NT2/D1 (cell line): Measurements from ENCODE around the gene PLXNA2.

Source experiments
- DNase-seq: peaks from one replicate; pipeline ENCODE4 v3.0.0-alpha.2; 2011; ENCODE audit warnings: low read depth, low spot score
- H3K27me3 ChIP-seq: 2 replicates; pipeline ENCODE4 v1.6.0; 2011; ENCODE audit warnings: mild to moderate bottlenecking; ENCODE audit not compliant: insufficient read length, insufficient read depth
- H3K36me3 ChIP-seq: 2 replicates; pipeline ENCODE4 v1.6.1; 2011; ENCODE audit warnings: mild to moderate bottlenecking, low read length, mixed read lengths; ENCODE audit not compliant: insufficient read depth, insufficient read length
- H3K4me1 ChIP-seq: 2 replicates; pipeline ENCODE4 v1.5.1; 2011; ENCODE audit not compliant: insufficient read depth, insufficient read length
- H3K4me3 ChIP-seq: 2 replicates; pipeline ENCODE4 v1.5.1; 2011; ENCODE audit warnings: low read depth; ENCODE audit not compliant: insufficient read length
- H3K9ac ChIP-seq: 2 replicates; pipeline ENCODE4 v1.6.0; 2011; ENCODE audit warnings: low read depth; ENCODE audit not compliant: insufficient read length
- H3K9me3 ChIP-seq: 2 replicates; pipeline ENCODE4 v1.5.1; 2011; ENCODE audit warnings: mild to moderate bottlenecking, low read length; ENCODE audit not compliant: insufficient read depth
- SUZ12 ChIP-seq: IDR thresholded peaks from 2 replicates; pipeline ENCODE4 v1.6.1; 2011; ENCODE audit not compliant: insufficient read length, insufficient read depth; ENCODE audit errors: extremely low read depth
- YY1 ChIP-seq: IDR thresholded peaks from 2 replicates; pipeline ENCODE4 v1.6.1; 2011; ENCODE audit not compliant: insufficient read length, insufficient read depth
- ZNF274 ChIP-seq: IDR thresholded peaks from 2 replicates; pipeline ENCODE4 v1.6.1; 2011; ENCODE audit warnings: mild to moderate bottlenecking, low read depth, low read length

The PLXNA2 gene

DNA sequence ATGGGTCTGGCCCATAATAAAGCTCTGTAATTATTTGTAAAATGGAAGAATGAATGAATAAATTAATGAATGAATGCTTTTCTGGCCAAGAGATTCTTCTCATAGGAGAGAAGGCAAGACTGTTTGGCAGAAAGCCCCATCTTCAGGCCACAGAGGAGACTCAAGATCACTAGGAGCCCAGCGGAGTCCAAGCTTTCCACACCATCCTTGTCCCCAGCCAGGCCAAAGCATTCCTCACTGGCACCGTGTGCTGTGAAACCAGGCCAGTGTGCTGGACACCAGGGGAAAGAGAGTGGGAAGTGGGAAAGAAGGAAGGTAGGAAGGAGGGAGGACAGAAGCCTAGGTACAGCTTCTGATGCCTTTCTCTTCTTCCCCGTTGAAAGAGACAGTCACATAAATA lies 86.4 kb downstream of the PLXNA2 start:
- TF ChIP-seq YY1 (no peak), ZNF274 (no peak), SUZ12 (no peak)
- Histone ChIP-seq H3K4me1 (peaks cover 13% of the 10 kb centered on the region), H3K27me3 (no peaks in the 10 kb centered on the region)

DNA sequence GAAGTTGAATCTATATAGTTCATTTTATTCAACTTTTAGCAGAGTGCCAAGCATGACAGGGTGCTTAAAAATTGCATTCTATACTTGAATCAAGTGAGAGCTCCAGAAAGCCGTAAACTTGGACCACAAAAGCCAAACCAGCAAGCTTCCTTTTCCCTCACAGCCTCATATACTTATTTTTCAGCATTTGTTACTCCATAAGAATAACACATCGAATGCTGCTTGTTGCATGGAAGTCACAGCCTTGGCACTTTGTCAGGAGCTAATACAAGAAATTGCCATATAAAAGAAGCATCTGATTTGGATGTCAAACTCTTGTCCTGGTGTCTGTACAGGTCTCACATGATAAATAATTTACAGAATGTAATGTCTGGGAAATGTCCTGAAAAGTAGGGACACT lies 87.4 kb downstream of the PLXNA2 start:
- H3K9ac ChIP-seq: no peak overlapping the region
- H3K4me3 ChIP-seq: no peak overlapping the region
- TF ChIP-seq SUZ12: no peak
- TF ChIP-seq ZNF274: no peak
- no peak for TF ChIP-seq YY1
- peaks cover 13% of the 10 kb centered on the region for H3K4me1 ChIP-seq
- no peaks in the 10 kb centered on the region for H3K9me3 ChIP-seq
- H3K27me3 ChIP-seq: no peaks in the 10 kb centered on the region
- no peak for DNase-seq
- no peaks in the 10 kb centered on the region for H3K36me3 ChIP-seq

More for the DNA sequence above, 86.4 kb downstream of the PLXNA2 start:
- H3K4me3 ChIP-seq: no peak overlapping the region
- no peak overlapping the region for H3K9ac ChIP-seq
- no peaks in the 10 kb centered on the region for H3K36me3 ChIP-seq
- no peaks in the 10 kb centered on the region for H3K9me3 ChIP-seq
- no peak for DNase-seq

DNA sequence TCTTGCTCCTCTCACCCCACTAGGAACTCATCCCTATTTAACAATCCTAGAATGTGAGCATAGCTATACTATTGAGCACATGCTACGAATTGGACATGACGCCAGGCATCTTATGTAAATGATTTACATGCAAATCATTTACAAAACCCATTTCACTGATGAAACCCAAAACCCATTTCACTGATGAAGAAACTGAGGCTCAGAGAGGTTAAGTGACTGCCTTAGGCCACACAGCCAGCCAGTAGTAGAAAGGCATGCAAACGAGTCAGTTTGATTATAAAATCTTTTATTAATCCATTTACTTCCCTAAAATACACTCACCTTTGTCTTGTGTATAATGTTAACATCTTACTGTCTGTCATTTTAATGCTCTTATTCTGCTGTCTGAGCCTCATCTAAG lies 87.9 kb downstream of the PLXNA2 start:
- H3K27me3 ChIP-seq: no peaks in the 10 kb centered on the region
- no peak for TF ChIP-seq SUZ12
- no peak for TF ChIP-seq YY1
- no peak for TF ChIP-seq ZNF274
- no peak for DNase-seq
- no peak overlapping the region for H3K4me3 ChIP-seq
- H3K9ac ChIP-seq: no peak overlapping the region
- H3K36me3 ChIP-seq: no peaks in the 10 kb centered on the region
- no peaks in the 10 kb centered on the region for H3K9me3 ChIP-seq
- peaks cover 13% of the 10 kb centered on the region for H3K4me1 ChIP-seq

DNA sequence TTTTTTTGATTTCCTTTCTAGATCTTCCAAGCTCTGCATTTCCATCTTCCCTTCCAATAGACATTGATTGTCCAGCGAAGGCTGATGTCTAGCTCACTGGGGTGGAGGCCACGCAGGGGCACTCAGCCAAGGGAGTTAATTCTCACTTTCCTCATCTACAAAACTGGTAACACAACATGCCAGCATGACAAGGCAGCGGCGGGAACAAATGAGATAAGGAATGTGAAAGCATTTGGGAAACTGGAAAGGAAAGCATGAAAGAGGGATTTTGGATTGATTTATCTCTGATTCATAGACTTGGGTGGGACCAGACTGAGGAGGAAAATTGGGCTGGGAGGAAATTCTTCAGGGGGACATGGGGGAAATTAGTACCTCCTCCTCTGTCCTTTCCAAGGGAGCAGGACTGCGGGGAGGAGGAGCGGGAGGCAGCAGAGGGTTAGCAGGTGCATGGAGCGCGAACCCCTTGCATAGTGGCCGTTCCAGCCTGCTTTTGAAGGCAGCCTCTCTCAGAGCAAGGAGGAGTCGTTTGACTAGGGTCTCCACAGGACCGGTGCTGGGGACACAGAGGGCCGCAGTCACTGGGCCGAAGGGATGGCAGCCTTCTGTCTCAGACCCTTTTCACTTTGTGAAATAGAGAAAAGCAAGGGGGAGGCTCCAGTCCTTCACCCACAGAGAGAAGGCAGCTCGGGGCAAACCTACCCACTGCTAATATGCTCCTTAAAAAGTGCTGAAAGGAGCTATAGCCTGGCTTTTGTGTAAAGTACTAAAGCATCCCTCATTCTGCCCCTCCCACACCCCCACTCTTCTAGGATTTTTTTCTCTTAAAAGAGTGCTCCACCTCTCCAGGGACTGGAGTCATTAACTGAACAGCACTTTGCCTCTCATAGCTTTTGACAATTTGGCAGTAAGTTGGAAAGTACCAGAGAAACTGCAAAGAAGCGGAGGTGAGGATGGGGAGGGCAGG lies 89.2 kb downstream of the PLXNA2 start:
- H3K4me1 ChIP-seq: peaks cover 12% of the 10 kb centered on the region
- no peak overlapping the region for H3K4me3 ChIP-seq
- no peaks in the 10 kb centered on the region for H3K36me3 ChIP-seq
- no peak for DNase-seq
- H3K27me3 ChIP-seq: no peaks in the 10 kb centered on the region
- no peaks in the 10 kb centered on the region for H3K9me3 ChIP-seq
- no peak for TF ChIP-seq ZNF274
- TF ChIP-seq SUZ12: no peak
- no peak for TF ChIP-seq YY1
- no peak overlapping the region for H3K9ac ChIP-seq

DNA sequence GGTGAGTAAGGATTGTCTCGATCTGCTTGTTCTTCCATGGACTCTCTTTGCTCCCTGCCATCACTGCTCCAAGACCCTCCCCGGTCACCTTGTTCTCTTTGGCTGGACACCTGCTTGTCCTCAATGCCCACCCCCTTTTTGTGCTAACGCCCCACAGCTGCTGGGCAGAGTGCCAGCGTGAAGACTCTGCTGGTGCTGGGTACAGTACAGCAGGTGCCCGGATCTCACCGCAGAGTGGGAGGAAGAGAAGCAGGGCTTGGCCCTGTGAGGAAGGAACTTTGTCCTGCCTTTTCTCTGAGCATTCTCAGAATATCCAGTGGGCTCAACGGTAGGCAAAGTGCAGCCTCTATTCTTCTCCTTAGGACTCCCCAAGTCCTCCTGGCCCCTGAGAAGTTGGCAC lies 90.1 kb downstream of the PLXNA2 start:
- Histone ChIP-seq H3K9me3 (no peaks in the 10 kb centered on the region), H3K4me3 (no peak overlapping the region), H3K4me1 (peaks cover 9% of the 10 kb centered on the region), H3K9ac (no peak overlapping the region), H3K36me3 (no peaks in the 10 kb centered on the region), H3K27me3 (no peaks in the 10 kb centered on the region)
- no peak for DNase-seq
- TF ChIP-seq SUZ12 (no peak), YY1 (no peak), ZNF274 (no peak)

DNA sequence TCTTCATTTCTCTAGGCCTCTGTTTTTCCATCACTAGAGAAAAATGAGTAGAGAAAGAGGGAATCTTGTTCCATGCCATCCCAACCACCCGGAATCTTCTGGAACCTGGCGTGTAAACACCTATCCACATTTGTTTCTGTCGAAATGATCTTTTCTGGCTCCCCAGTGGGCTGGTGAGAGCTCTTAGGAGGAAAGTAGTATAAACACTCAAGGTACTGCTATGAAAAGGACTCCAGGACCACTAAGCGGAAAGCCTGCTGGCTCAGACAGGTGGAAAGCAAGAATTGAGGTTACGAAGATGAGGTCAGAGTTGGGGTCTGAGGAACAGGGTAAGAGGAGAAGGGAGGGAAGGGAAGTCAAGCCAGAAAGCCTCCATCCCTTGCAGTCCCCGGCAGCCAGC lies 90.8 kb downstream of the PLXNA2 start:
- no peak for TF ChIP-seq SUZ12
- Histone ChIP-seq H3K27me3 (no peaks in the 10 kb centered on the region), H3K4me1 (peaks cover 8% of the 10 kb centered on the region), H3K4me3 (no peak overlapping the region), H3K9me3 (no peaks in the 10 kb centered on the region), H3K36me3 (no peaks in the 10 kb centered on the region), H3K9ac (no peak overlapping the region)
- no peak for DNase-seq

DNA sequence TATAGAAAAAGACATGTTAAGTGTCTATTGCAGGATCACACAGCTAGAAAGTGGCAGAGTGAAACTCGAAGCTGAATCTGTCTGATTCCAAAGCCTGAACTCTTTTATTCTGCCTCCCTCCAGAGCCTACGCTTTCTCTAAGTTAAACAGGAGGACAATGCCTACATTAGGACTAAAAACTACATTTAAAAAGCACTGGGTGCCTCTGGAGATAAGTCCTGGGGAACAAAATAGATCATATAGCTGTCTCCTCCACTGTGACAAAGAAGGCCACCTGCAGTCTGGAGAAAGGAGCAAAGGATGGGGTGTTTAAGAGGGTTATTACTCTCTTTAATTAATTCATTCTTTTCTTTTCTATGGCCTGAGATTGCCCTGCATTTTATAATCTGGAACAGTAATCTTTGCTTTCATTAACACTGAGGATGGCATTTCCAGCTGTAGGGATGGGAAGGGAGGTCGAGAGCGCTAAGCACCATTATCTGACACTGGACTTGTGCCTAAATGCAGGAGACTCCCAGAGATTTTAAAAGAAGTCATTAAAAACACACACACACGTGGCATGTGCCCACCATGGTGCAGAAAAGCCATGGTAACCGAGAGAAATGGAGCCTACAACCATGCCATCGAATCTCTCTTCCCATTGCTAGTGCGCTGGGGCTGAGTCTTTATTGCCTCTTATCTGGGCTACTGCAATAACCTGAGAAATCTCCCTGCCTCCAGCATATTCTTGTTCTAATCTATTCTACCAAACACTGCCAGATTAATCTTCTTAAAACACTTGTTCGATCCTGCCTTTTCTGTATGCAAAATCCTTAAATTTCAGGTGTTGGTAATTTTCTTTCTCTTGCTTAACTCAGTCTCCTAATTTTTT lies 92.2 kb downstream of the PLXNA2 start:
- no peaks in the 10 kb centered on the region for H3K36me3 ChIP-seq
- H3K4me3 ChIP-seq: no peak overlapping the region
- H3K9ac ChIP-seq: no peak overlapping the region
- no peaks in the 10 kb centered on the region for H3K27me3 ChIP-seq
- TF ChIP-seq ZNF274 (no peak), YY1 (no peak), SUZ12 (no peak)
- no peak for DNase-seq
- no peaks in the 10 kb centered on the region for H3K9me3 ChIP-seq
- peaks cover 7% of the 10 kb centered on the region for H3K4me1 ChIP-seq
